NCI-H2081 (cell line): ENCODE measurements around the gene RCN2.
A peak's percentile ranks its signal among the peaks of the same experiment; 100 is the strongest.
"Not testable (repeated sequence)": the region's sequence is repeated elsewhere in the genome, so short reads cannot be mapped to it uniquely, and the experiment has no call there.

Source experiments
- DNase-seq, 2 experiments: peaks; one replicate each; lab custom pipeline; 2025; lab: John Stamatoyannopoulos, UW

Gene RCN2, protein sequence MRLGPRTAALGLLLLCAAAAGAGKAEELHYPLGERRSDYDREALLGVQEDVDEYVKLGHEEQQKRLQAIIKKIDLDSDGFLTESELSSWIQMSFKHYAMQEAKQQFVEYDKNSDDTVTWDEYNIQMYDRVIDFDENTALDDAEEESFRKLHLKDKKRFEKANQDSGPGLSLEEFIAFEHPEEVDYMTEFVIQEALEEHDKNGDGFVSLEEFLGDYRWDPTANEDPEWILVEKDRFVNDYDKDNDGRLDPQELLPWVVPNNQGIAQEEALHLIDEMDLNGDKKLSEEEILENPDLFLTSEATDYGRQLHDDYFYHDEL

DNA sequence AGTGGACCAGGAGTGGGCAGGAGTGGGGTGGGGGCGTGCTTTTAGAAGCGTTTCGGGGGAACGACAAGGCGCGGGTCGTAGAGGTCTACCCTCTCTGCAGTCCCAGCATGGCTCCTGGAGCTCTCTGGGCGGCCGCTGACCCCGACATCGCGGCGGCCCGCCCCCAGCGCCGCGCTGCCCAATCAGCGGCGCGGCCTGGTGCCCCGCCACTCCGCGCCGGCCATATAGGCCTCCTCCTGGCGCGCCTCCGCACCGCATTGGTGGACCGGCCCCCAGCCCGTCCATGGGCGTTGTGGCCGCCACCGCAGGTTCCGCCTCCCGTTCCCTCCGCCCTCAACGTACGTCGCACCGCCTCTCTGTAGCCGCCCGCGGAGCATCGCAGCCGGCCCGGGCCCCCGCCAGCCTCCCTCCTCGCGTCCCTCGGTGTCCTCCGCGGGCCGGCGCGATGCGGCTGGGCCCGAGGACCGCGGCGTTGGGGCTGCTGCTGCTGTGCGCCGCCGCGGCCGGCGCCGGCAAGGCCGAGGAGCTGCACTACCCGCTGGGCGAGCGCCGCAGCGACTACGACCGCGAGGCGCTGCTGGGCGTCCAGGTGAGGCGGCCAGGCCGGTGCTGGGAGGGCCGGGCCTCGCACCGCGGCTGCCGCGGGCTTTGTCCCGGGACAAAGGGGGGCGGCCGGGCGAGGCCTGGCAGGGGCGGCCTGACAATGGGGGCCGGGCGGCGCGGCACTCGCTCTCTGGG lies at the start of gene RCN2:
RCN2 (plus strand) TSS at position 353 of the 738 bp plus-strand sequence; CDS start at position 446, 93 bp downstream.
- peak; percentile 94 to 97 for DNase-seq

DNA sequence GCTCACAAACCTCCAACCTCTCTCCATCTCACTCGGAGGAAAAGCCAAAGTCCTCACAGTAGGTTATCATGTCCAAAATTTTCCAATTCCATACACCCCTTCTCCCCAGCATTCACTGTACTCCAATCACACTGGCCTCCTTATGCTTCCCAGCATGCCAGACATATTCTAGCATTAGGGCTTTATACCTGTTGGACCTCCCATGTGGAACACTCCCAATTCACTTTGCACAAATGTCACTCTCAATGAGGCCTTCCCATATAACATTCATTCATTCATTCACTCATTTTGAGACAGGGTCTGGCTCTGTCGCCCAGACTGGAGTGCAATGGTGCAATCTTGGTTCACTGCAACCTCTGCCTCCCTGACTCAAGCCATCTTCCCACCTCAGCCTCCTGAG lies 46.3 kb upstream of the RCN2 start:
- DNase-seq: no peak

DNA sequence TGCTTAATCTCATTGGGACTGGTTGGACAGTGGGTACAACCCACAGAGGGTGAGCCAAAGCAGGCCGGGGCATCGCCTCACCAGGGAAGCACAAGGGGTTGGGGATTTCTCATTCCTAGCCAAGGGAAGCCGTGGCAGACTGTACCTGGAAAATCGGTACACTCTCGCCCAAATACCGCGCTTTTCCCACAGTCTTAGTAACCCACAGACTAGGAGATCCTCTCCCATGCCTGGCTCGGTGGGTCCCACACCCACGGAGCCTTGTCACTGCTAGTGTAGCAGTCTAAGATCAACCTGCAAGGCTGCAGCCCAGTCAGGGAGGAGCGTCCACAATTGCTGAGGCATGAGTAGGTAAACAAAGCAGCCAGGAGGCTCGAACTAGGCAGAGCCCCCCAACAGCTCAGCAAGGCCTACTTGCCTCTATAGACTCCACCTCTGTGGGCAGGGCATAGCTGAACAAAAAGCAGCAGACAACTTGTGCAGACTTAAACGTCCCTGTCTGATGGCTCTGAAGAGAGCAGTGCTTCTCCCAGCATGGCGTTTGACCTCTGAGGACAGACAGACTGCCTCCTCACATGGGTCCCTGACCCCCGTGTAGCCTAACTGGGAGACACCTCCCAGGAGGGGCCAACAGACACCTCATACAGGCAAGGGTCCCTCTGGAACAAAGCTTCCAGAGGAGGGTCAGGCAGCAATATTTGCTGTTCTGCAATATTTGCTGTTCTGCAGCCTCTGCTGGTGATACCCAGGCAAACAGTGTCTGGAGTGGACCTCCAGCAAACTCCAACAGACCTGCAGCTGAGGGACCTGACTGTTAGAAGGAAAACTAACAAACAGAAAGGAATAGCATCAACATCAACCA lies 44.0 kb upstream of the RCN2 start:
- not testable (repeated sequence) for DNase-seq

DNA sequence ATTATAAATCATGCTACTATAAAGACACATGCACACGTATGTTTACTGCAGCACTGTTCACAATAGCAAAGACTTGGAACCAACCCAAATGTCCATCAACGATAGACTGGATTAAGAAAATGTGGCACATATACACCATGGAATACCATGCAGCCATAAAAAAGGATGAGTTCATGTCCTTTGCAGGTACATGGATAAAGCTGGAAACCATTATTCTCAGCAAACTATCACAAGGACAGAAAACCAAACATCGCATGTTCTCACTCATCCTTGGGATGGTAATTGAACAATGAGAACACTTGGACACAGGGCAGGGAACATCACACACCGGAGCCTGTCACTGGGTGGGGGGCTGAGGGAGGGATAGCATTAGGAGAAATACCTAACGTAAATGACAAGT lies 38.7 kb upstream of the RCN2 start:
- DNase-seq: not testable (repeated sequence)

DNA sequence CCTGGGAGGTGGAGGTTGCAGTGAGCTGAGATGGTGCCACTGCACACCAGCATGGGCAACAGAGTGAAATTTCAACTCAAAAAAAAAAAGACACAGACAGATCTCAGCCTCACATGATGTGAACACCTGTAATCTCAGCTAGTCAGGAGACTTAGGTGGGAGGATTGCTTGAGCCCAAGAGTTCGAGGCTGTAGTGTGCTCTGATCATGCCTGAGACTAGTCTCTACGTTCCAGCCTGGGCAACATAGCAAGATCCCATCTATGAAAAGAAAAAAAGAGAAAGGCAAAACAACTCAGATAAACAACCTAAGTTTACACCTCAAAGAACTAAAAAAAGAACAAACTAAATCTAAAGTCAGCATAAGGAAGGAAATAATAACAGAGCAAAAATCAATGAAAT lies 37.4 kb upstream of the RCN2 start:
- no peak for DNase-seq

DNA sequence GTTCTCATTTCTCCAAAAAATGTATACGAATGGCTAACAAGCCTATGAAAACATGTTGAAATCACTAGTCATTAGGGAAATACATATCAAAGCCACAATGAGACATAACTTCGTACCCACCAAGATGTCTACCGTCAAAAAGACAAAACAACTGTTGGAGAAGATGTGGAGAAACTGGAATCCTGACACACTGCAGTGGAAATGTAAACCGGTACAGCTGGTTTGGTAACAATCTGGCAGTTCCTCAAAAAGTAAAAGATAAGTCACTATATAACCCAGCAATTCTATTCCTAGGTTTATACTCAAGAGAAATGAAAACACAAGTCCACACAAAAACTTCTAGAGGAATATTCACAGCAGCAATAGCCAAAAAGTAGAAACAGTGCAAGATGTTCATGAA lies 33.4 kb upstream of the RCN2 start:
- DNase-seq: no peak

DNA sequence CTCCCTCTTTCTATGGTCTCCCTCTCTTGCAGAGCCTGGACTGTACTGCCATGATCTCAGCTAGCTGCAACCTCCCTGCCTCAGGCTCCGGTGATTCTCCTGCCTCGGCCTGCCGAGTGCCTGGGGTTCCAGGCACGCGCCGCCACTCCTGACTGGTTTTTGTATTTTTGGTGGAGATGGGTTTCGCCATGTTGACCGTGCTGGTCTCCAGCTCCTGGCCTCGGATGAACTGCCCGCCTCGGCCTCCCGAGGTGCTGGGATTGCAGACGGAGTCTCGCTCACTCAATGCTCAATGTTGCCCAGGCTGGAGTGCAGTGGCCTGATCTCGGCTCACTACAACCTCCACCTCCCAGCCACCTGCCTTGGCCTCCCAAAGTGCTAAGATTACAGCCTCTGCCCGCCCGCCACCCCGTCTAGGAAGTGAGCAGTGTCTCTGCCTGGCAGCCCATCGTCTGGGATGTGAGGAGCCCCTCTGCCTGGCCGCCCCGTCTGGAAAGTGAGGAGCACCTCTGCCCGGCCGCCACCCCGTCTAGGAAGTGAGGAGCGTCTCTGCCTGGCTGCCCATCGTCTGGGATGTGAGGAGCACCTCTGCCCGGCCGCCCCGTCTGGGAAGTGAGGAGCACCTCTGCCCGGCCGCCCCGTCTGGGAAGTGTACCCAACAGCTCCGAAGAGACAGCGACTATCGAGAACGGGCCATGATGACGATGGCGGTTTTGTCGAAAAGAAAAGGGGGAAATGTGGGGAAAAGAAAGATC lies 32.2 kb upstream of the RCN2 start:
- not testable (repeated sequence) for DNase-seq

DNA sequence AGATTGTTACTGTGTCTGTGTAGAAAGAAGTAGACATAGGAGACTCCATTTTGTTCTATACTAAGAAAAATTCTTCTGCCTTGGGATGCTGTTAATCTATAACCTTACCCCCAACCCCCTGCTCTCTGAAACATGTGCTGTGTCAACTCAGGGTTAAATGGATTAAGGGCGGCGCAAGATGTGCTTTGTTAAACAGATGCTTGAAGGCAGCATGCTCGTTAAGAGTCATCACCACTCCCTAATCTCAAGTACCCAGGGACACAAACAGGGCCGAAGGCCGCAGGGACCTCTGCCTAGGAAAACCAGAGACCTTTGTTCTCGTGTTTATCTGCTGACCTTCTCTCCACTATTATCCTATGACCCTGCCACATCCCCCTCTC lies 31.6 kb upstream of the RCN2 start:
- DNase-seq: not testable (repeated sequence)

DNA sequence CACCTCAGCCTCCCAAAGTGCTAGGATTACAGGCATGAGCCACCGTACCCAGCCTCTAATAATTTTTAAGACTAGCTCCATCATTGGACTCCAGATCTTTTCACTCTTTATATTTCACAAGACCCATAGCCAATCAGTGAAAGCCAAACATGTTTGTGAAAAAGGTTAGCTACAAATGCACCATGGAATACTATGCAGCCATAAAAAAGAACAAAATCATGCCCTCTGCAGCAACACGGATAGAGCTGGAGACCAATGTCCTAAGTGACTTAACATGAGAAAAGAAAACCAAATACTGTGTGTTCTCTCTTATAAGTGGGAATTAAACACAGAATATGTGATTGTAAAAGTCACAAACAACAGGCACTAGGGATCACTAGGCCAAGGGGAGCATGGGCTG lies 29.6 kb upstream of the RCN2 start:
- DNase-seq: no peak

DNA sequence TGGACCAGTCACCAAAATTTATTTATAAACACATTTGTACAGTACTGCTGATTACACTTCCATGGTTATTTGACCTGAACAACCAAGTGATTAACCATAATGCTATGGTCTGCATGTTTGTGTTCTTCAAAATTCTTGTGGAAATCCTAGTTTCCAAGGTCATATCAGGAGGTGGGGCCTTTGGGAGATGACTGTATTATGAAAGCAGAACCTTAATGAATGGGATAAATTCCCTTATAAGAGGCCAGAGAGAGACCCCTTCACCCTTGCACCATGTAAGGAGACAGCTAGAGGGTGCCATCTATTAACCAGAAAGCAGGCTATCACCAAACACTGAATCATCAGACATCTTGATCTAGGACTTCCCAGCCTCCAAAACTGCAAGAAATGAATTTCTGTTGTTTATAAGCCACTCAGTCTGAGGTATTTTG lies 28.3 kb upstream of the RCN2 start:
- DNase-seq: peak in 1 of 2 experiments; percentile 31

DNA sequence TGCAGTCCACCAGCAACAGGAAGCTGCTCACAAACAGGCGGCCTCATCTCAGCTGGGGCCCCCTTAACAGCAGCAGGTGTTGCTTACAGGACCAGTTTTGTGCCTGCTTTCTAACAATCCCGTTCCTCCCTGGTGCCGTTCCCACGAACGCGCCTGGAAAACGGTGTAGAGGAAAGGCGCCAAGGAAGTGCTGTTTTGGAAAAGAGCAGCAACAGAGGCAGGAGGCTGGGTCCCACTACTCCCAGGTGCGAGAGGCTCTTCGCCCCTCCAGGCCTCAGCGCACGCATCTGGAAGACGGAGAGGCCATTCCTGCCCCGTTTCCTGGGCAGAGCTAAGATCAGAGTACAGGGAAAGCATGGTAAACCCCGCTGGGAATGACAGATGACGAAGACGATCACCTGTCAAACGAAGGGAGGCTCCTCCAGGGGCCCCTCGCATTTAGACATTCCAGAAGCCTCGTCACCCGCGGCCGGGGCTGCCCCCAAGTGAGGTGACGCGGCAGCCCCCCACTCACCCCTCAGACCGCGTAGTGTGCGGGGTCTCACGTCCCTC lies 27.0 kb upstream of the RCN2 start:
- DNase-seq: peak; percentile 41 to 70

DNA sequence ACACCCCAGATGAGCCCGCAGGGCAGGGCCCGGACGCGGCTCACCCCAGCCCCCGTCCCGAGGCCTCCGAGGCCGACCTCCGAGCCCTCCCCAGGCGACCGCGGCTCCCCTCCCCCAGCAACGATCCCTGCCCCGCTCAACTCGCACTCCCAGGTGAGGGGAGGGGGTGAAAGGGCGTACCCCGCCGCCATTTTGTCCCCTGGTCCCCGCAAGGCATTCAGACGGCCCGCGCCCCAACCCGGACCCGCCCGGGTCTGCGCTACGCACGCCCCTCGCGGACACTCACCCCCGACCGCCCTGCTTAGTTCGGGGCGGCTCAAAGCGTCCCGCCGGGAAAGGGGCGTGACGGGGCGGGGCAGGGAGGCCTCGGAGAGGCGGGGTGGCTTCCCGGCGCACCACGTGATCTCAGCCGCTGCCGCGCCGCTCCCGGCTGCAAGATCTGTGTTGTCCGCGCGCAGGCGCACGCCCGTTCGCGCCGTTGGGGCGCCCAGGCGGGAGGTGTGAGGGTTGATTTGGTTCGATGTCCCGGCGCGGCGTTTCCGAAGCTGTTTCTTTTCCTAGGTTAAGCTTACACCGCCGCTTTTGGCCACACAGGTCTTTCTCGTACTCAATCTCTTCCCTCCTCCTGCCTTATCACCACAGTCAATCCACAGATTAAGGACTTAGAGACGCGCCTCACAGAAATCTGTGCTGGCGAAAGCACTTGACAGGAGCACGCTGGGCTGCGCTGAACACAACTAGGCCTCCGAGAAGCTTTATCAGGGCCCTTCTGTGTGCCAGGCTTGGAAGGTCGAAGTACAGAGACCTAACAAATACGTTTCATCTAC lies 26.3 kb upstream of the RCN2 start, which contains the start of gene SCAPER:
SCAPER (minus strand) TSS at position 328 of the 827 bp plus-strand sequence. CDS start 21,523 bp downstream, outside the sequence.
- peak; percentile 92 to 94 for DNase-seq

DNA sequence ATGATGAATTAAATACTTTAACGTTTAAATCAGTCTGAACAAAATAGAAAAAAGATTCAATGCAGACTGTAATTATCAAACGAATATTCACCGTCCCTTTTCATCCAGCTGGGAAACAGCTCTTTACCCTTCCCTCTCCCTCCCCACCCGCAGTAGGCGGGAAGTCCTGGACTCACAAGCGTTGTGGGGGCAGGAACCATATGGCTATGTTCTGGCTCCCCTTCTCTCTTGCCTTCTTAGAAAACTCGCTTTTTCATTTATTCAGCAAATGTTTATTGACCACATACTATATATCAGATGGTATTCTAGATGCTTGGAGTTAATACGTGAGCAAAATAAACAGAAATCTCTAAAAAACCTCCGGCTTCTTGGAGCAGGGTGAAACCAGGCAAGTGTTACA lies 25.7 kb upstream of the RCN2 start:
- no peak for DNase-seq

DNA sequence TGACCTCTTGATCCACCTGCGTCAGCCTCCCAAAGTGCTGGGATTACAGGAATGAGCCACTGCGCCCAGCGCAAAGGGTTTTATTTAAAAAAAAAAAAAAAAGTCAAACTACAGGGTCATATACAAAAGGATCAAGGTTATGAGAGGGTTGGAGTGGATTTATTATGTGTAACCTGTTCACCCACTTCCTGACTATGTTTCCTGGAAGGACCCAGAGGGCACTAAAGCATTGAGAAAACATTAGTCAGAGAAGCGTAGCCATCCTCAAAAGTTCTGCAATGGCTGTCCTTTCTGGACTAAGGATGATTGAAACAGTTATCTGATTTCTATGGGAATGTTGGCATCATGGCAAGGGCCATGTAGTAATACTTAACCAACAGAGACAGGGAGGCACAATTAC lies 19.1 kb upstream of the RCN2 start:
- DNase-seq: no peak

DNA sequence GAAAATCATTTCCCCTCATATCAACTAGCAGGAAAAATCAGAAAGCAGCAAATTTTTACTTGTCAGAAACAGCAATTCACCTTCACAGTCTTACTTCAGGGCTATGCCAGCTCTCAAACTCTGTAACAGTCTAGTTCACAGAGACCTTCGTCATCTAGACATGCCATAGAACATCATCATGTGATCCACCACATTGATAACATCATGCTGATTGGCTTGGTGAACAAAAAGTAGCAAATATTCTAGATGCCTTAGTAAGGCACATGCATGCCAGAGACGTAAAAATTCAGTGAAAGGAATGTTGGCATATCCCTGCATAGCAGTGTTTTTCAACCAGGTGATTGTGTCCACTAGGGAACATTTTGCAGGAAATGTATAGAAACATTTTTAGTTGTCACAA lies 17.8 kb upstream of the RCN2 start:
- DNase-seq: no peak

DNA sequence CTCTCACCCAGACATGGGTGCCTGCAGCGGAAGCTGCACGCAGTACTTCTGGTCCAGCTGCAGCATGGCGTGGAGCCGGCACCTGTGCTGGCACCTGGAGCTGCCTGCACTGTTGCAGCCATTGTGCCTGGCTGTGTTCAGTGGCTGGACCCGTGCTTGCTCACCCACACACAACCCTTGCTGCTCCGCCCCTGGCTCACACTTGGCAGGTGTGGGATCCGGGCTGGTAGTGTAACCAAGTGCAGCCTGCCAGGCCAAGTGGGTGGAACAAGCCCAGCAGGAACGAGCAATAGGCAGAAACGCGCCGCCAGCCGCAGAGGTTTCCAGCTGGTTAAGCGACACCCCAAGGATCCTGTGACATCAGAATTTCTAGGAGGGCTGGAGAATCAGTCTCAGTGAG lies 15.2 kb upstream of the RCN2 start:
- DNase-seq: no peak

DNA sequence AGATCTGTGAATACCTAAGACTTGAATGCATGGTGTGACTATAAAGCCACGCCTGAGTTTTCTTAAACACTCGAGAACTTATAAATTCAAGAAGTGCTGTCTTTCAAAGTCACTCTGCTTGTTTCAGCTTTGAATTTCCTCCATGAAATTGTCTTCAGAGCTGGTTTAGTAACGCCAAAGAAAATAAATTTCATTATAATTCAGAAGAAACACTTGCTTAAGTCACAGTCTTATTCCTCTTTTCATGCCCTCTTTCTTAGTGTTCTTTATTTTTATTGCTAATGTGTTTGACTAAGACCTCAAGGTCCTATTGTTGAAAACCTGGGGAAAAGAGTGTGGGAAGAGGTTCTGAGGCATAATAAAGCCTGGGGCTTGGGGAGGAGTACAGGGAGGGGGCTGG lies 3.3 kb upstream of the RCN2 start:
- no peak for DNase-seq

DNA sequence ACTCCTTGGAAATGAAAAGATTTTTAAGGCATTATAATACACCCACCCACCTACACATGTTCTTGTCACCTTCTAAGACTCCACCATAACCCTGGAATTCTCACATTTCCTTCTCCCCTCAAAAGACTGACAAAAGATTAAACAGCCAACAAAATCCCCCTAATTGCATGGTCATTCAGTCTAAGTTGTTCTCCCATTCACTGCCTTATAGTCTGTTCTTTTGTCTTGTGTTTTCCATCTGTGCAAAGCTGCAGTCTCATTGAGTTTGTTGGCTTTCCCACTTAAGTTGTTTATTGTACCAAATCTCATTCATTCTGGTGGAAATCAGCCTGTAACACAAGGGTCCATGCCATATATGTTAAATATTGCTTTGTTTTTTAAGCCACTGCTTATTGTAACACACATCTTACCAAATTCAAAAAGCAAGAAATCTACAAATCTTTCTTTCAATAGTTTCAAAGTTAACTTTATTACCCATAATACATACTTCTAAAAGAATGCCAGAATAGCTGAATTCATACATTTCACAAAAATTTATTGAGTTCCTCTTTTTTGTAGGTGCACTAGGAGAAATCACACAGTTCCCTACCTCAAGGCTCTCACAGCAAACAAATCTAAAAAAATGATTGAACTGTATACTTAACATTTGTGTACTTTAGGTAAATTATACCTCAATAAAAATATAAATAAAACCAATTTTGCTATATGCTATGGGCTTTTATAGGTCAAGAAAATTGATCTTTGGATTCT lies 2.4 kb upstream of the RCN2 start:
- no peak for DNase-seq

DNA sequence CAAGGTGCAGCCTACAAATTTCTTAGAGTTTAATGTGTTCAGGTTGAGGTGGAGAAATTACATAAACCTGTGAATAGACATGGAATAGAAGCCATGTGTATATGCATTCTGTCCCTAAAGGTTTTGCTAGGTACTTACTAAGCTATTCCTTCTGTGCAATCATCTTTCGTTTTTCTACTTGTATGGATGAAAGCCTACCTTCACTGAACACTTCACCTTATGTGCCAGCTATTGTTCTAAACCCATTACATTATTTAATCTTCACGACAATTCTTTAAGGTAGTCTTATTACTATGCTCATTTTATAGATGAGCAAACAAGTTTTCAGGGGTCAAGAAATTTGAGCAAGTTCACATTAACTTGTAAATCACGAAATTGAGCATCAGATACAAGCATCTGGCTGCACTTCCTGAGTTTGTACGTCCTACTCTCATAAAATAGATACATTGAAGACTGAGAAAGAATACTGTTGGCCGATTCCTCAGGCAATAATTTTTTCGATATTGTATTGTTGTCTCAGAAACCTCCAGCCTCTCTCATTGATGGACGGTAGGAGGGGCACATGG lies 635 bp upstream of the RCN2 start:
- no peak for DNase-seq
